ENCODE results near the gene DNAJA4.

GRCh38 chr15:78228356-78228996 lies 35.9 kb upstream of the DNAJA4 start:
- no peak for TF ChIP-seq GATA3 (IDR thresholded peaks at IDR 0.05; ENCODE audit: low read depth, low read length)
- TF ChIP-seq GATA2 (IDR thresholded peaks at IDR 0.05; ENCODE audit: low read depth, low read length), result no peak
